Kidney (tissue), 14 donors: ENCODE data around the gene BBOX1. TPM values are rescaled to one million over a fixed set of nuclear protein-coding genes. Genes with fewer than 3 reads are reported as not detected.

ENCODE experiments used
- DNase-seq, 5 donors: peaks; one replicate each; pipeline ENCODE4 v3.0.0-alpha.2; 2013 to 2020
- FAIRE-seq: peaks from 2 replicates; lab custom pipeline; 2012; peaks lifted over from hg19 to GRCh38; lab: Jason Lieb, UNC
- H3K27ac ChIP-seq, 2 donors: one replicate each; pipeline ENCODE4 v1.7.0; 2013; ENCODE audit warnings: low read depth in 2 of 2, low read length in 2 of 2, inconsistent platforms in 1 of 2
- H3K27me3 ChIP-seq: one replicate; pipeline ENCODE4 v1.7.1; 2013; ENCODE audit warnings: low read length, inconsistent platforms; ENCODE audit not compliant: control insufficient read depth, insufficient read depth
- H3K36me3 ChIP-seq, 3 donors: one replicate each; pipeline versions ENCODE4 v1.7.0 to v1.7.1; 2013; ENCODE audit warnings: low read length in 3 of 3, control low read depth in 1 of 3, inconsistent platforms in 1 of 3; ENCODE audit not compliant: insufficient read depth in 3 of 3, control insufficient read depth in 2 of 3
- H3K4me1 ChIP-seq, 3 donors: one replicate each; pipeline versions ENCODE4 v1.7.0 to v1.7.1; 2013; ENCODE audit warnings: low read length in 3 of 3, inconsistent platforms in 1 of 3, low read depth in 1 of 3; ENCODE audit not compliant: control insufficient read depth in 2 of 3, insufficient read depth in 2 of 3
- H3K4me3 ChIP-seq, 3 donors: one replicate each; pipeline versions ENCODE4 v1.7.0 to v1.8.1; 2013; ENCODE audit warnings: low read length in 3 of 3, control low read depth in 1 of 3, inconsistent platforms in 1 of 3
- H3K9ac ChIP-seq, 3 donors: one replicate each; pipeline versions ENCODE4 v1.7.0 to v1.7.1; 2013; ENCODE audit warnings: low read length in 3 of 3, control low read depth in 1 of 3, inconsistent platforms in 1 of 3
- H3K9me3 ChIP-seq, 3 donors: one replicate each; pipeline versions ENCODE4 v1.7.0 to v1.7.1; 2013; ENCODE audit warnings: low read length in 3 of 3, control low read depth in 1 of 3, inconsistent platforms in 1 of 3; ENCODE audit not compliant: control insufficient read depth in 2 of 3, insufficient read depth in 1 of 3
- intact Hi-C: fragments of 100-400 bp; cut with DNase I; formaldehyde crosslinking; loops from one replicate; pipeline ENCODE4 v1.11.1; 2022
- polyA plus RNA-seq: library from polyadenylated mRNA; stranded (reverse); fragments of 350-450 nt; fragmentation: Illumina TruSeq; extraction: RNeasy Lipid Tissue Mini Kit (QIAGEN cat#74804); gene quantifications from one replicate; pipeline ENCODE4 v1.2.3, GENCODE V29; 2014; ENCODE audit warnings: low read depth, low replicate concordance; ENCODE audit not compliant: insufficient read depth
- total RNA-seq: library from RNA; stranded (reverse); fragmentation: NEBNext Ultra II Directional; extraction: Animal tissue kit (Norgen Biotek cat#: 25700); gene quantifications from one replicate; pipeline ENCODE4 v1.2.1, GENCODE V29; 2021
- TF ChIP-seq, protein P1 (sequence below): IDR thresholded peaks from 3 replicates; pipeline ENCODE4 v1.5.1; 2012; ENCODE audit warnings: mild to moderate bottlenecking, moderate library complexity, borderline replicate concordance; ENCODE audit not compliant: insufficient read depth; ENCODE audit errors: extremely low read depth
- donor health status: control.
- donor health status: control.
- donor health status: control.
- donor health status: control.
- donor health status: control.
- donor health status: DM: yes; HTN: yes; CAD: no.
- donor health status: Normal renal cell carcinoma (clear cell type).

The BBOX1 gene
- total and polyA plus RNA-seq, 2 donors from 2014 or later, result 159 to 414 TPM

DNA sequence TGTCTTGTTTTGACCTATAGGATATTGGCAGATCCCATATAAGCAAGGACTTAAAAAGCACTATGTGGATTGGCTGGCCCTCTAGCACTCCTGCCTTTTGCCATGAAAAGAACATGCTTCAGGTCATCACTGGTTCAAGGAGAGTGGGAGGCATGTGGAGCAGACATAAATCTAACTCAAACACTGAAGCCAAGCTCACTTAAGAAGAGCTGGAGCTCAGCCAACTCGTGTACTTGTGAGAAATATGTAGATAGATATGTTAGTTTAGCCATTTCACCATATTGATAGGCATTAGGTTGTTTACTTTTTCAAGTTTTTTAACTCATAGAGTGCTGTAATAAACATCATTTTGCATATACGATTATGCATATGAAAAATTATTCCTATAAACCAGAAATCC, 19.9 kb upstream of the BBOX1 start:
- TF ChIP-seq, protein P1, sequence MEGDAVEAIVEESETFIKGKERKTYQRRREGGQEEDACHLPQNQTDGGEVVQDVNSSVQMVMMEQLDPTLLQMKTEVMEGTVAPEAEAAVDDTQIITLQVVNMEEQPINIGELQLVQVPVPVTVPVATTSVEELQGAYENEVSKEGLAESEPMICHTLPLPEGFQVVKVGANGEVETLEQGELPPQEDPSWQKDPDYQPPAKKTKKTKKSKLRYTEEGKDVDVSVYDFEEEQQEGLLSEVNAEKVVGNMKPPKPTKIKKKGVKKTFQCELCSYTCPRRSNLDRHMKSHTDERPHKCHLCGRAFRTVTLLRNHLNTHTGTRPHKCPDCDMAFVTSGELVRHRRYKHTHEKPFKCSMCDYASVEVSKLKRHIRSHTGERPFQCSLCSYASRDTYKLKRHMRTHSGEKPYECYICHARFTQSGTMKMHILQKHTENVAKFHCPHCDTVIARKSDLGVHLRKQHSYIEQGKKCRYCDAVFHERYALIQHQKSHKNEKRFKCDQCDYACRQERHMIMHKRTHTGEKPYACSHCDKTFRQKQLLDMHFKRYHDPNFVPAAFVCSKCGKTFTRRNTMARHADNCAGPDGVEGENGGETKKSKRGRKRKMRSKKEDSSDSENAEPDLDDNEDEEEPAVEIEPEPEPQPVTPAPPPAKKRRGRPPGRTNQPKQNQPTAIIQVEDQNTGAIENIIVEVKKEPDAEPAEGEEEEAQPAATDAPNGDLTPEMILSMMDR, result no peak
- Histone ChIP-seq H3K9me3 (no peaks in the 10 kb centered on the region), H3K36me3 (no peaks in the 10 kb centered on the region), H3K4me3 (no peak overlapping the region), H3K27ac (no peak overlapping the region), H3K9ac (no peak overlapping the region), H3K27me3 (no peaks in the 10 kb centered on the region), H3K4me1 (peaks cover 0 to 20% (median 0%) of the 10 kb centered on the region in 3 donors)
- FAIRE-seq (no peak), DNase-seq (peak in 2 of 5 donors; percentile 41 to 68)
- intact Hi-C loops, result no loop called here

DNA sequence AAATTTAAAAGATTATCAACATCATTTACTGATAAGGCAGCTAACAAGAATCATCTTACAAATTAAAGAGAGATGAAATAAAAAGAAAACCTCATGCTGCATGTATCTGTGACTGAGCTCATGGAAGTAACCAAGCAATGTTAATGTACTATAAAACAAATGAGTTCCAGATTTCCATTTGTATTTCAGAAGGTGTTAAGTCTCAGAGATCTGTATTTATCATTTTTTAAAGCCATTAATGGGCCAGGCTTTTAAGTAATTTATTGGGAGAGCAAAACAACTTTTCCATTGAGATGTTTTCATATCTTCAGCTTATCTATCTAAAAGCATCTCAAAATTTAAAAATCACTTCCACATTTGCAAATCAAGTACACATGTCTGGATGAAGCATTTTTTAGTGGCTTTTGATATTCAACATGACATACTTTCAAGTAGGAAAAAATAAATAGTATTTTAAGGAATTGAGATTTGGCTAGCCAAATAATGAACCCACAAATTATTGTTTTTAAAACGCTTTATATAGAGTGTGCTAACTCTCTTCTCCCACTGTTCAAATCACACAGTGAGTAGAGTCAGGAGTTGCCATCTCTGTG, 17.9 kb upstream of the BBOX1 start:
- FAIRE-seq, result no peak
- TF ChIP-seq, protein P1, result no peak

DNA sequence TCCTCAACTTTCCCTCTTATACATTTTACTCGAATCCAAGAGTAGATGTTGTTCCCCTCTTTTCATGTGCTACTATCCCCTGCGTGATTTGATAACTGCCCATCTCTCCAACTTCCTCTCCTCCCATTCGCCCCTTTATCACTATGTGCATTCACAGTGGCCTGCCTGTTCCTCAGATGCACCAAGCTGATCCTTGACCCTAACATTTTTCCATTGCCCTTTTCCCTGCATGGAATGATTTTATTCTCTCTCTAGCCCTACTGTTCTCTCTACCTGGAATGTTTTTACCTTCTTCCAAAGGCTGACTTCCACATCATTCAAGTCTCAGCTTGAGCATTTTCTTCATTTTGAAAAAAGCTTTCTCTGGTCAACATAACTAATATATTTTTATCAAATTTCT, 15.8 kb upstream of the BBOX1 start:
- H3K27me3 ChIP-seq, result no peaks in the 10 kb centered on the region
- TF ChIP-seq, protein P1, result no peak
- peak overlapping the region in 1 of 2 donors; percentile 61 for H3K27ac ChIP-seq
- no peak overlapping the region for H3K4me3 ChIP-seq
- no peak overlapping the region for H3K9ac ChIP-seq
- intact Hi-C loops, result no loop called here
- H3K36me3 ChIP-seq, result no peaks in the 10 kb centered on the region
- no peaks in the 10 kb centered on the region for H3K9me3 ChIP-seq
- DNase-seq, result no peak
- FAIRE-seq, result no peak
- H3K4me1 ChIP-seq, result peaks cover 0 to 24% (median 0%) of the 10 kb centered on the region in 3 donors

More for the DNA sequence above, 17.9 kb upstream of the BBOX1 start:
- Histone ChIP-seq H3K27me3 (no peaks in the 10 kb centered on the region), H3K4me1 (peaks cover 0 to 24% (median 0%) of the 10 kb centered on the region in 3 donors), H3K27ac (no peak overlapping the region), H3K36me3 (no peaks in the 10 kb centered on the region), H3K4me3 (no peak overlapping the region), H3K9me3 (no peaks in the 10 kb centered on the region), H3K9ac (no peak overlapping the region)
- intact Hi-C loops, result no loop called here
- no peak for DNase-seq
